ENCODE results near the gene GNAL.

Gene GNAL

GRCh38 chr18:11729556-11729955 is 40.5 kb downstream of the GNAL start:
- DNase-seq, result no peak

- peak; percentile 63 for DNase-seq
These were observed 44.0 kb downstream of the GNAL start for GRCh38 chr18:11733031-11733430.

GRCh38 chr18:11736656-11737055 is 47.6 kb downstream of the GNAL start:
- no peak for DNase-seq

DNA sequence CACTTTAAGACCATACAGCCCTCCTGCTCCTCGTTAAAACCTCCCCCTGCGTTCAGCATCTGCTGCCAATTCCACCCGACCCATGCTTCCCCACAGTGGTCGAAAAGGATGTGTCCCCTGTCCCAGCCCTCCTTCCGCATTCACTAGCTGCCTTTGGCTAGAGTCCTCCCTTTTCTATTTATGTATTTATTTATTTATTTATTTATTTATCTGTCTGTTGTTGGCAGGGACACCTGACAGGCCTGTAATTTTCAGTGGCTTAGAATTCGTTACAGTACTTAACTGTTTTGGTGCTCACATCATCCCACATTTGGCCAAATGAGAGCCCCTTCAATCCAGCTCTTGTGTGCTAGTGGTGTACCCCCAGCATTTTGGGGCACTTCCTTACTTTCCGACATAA is 50.8 kb downstream of the GNAL start:
- no peak for DNase-seq

DNA sequence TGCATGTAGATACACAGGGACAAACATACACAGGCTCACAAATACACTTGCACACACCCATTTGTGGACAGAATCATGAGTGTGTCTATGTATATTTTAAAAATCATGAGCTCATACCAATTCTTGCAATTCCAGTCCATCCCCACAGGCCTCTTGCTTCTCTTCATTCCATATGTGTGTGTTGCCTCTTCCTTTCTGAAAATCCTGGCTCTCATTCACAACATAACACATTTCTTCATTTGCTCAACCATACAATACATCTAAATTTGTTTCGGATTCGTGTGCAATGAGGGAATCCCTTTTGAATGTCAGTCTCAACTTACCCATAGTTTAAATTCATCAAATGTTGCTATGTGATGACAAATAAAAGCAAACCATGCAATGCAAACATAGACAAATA is 51.4 kb downstream of the GNAL start:
- DNase-seq, result no peak

DNA sequence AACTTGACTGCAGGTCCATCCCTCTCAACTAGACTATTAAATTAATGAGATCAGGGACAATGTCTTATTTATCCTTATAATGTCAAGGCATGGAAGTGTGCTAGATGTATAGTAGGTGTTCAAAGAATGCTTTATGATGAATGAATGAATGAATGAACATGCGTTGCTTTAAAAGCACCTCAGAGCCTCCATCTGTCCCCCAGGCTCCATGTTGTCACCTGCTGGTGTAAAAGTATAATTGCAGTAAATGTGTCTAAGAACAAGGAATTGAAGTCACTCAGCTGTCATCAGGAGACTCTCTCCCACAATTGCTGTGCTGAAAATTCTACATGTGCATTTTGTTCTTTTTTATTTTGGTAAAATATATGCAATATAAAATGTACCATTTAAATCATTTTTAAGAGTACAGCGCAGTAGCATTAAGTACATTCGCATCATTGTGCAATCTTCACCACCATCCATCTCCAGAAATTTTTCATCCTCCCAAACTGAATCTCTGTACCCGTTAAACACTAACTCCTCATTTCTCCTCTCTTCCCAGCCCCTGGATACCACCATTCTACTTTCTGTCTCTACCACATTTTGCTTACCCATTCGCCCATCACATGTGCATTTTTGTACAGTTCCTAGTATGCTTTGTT is 52.6 kb downstream of the GNAL start:
- no peak for DNase-seq

DNA sequence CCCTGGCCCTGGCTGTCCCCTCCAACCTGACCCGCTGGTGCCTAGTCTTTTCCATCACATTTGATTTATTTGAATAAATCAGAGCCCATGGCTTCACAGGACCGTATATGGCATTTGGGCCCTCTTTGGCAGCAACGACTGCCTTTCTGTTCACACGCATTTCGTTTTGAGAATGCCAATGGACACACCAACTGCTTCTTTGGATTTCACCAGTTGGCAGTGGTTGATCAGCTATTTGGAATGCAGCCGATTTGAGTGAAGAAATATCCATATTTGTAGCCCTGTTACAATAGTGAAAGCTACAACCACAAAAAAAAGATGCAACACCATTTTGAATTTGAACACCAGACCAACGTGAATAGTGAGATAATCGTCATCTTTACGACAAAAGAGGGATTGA is 56.5 kb downstream of the GNAL start:
- no peak for DNase-seq

DNA sequence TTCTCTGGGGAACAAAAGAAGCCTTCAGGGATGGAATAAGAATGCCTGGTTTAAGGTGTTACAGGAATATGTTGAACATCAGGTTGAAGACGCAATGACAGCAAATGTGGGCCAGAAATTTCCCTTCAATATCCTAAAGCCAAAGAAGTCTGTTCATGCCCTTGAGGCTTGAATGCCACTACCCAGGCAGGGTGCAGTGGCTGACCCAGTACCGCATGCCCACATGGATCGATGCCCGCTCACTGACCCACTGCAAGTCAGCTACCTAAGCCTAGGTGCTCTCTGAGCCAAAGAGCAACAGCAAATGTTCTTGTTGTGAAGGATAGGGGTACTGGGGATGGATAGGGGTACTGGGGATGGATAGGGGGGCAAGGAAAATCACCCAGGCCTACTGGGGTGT is 58.2 kb downstream of the GNAL start:
- DNase-seq, result no peak

- no peak for DNase-seq
These were observed 58.7 kb downstream of the GNAL start for GRCh38 chr18:11747731-11748130.

DNA sequence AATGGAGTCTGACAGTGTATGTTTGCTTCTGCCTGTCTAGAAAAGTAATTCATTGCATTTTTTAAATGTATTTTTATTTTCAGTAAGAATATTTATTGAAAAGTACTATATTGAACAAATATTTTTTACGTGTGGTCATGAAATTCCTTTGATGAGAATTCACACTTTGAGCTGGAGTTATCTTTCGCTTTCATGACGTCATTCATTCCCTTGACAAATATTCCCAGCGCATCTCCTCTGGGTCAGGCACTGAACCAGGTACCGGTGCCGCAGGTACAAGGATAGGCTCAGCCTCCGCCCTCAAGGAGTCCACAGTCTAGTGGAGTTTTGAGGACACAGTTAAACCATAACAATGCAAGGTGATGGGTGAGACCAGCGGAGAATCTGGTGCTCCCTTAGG is 60.2 kb downstream of the GNAL start:
- DNase-seq, result no peak

DNA sequence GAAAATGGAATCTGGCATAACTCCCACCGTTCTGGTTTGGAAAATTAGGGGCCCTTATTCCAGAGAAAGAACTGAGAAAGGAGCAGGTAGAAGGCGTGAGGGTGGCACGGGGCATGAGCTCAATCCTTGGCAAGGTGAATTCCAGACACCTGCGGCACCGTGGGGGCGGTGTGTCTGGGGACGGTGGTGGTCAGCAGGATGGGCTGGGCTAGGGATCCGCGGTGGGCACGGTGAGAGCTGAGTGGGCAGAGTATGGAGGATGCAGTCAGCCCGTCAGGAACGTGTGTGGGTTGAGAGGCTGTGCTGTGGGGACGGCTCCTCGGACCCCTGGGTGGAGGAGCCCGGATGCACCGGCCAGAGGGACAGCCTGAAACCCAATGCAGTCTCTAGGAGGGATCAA is 61.1 kb downstream of the GNAL start:
- no peak for DNase-seq

DNA sequence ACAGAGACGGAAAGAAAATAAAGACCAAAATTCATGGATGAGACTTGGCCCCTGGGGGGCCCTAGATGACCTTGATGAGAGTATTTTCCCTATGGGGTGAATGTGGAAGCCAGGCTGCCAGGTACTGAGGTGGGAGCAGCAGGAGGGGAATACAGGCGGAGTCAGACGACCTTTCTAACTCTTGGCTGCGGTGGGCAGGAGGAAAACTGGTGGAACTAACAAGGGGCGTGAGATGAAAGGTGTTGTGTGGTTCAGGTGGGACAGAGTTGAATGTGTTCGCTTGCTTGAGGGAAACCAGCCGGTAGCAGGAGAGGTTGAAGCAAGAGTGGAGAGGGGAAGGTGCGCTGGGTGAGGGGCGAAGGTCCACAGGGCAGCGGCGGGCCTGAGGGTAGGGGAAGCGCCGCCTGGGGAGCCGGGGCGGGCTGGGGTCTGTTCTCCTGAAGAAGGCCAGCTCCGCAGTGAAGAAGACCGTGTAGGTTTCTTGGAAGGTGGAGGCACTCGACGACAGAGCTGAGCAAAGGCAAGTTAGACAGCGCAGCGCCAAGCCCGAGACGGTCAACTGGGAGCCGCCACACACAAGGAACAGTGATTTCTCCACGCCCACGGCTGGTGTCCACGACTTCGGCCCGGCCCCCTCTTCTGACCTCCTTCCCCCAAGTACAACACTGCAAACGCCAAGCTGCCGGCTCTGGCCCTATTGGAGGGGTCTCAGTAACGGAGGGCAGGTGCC is 61.7 kb downstream of the GNAL start:
- DNase-seq, result no peak

DNA sequence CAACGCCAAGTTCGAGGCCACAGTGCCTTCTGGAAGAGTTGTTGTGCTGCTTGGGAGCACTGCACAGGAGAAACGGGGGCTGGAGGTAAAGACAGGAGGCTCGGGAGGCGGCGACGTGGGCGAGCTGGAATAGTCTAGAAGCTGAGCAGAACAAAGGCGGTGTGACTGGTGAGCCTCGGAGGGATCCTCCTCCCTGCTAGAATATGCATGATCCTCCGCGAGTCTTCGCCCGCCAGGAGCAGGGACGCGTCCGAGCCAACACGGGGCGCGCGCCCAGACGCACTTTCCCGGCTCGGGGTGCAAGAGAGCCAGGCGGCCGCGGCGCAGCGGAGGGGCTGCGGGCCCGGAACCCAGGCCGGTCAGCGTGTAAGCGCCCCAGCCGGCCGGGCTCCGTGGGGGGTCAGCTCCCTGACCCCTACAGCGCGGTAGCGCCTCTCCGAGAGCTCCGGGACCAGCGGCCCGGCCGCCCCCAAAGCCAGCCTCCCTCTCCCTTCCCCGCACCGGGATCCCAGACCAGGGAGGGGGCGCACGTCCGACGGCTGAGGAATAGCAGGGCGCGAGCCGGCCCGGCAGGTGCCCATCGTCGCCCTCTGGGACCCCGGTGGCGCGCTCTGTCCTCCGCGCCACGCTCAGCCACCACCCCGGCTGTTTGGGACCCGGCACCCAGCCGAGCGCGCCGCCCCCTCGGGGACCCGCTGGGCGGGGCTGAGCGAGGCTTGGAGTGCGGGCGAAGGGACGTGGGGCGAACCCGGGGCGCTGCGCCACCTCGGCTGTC is 62.5 kb downstream of the GNAL start:
- no peak for DNase-seq

DNA sequence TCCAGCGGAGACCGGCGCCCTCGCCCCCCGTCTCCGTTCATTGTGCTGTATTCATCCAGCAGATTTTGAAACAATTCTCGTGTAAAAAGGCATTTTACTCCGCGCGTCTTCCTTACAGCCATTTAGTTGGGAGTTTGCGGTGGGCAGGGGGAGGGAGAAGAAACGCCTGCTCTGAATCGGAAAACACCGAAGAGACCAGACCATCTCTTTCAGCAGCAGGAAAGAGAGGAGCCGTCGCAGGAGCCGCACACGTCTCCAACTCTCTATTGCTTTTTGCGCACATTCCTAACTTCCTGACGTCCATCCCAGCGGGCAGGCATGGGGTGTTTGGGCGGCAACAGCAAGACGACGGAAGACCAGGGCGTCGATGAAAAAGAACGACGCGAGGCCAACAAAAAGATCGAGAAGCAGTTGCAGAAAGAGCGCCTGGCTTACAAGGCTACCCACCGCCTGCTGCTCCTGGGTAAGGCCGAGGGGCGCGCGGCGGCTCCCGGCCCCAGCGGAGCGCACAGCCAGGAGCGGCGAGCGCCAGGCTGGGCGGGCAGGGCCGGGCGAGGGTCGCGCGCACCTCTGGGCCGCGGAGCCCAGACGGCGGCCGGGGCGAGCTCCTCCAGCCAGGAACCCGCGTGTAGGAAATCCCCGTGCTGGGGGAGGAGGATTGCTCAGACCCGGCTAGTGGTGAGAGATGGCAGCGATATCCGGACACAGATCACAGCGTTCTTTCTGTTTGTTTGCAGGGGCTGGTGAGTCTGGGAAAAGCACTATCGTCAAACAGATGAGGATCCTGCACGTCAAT is 63.2 kb downstream of the GNAL start:
- DNase-seq, result no peak

DNA sequence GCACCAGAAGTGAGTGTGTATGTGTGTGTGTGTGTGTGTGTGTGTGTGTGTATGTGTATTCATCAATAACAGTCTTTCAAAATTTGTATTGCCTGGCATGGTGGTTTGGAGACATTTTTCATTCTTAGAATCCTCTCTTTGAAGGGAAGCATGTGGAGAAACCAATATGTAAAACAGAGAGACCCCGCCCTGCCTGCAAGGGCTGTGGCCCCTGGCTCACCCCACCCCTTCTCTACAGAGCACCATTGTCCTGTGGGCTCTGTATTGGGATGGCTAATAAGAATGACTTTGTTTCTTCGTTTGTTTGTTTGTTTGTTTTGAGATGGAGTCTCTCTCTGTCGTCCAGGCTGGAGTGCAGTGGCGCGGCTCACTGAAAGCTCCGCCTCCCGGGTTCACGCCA is 65.9 kb downstream of the GNAL start:
- no peak for DNase-seq

DNA sequence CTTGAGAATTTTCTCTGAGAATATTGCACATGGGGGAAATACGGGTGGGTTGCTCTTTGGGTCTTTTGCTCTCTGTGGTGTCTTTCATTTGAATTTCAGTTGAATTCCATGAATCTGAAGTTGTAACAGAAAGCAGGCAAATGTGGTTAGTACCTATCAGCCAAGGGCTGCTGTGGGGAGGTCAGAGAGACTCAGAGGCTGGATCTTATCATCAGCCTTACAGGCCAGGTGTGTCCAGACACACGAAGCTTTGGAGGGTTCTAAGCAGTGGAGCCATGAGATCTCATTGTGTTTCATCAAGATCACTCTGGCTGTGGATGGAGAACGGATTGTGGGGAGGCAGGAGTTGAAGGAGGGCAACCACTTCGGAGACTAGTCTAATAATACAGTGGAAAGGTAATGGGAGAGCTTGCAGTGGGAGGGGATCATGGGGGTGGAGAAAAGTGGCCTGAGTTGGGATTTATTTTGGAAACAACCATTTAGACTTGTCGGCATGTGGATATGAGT is 68.1 kb downstream of the GNAL start:
- DNase-seq, result no peak

DNA sequence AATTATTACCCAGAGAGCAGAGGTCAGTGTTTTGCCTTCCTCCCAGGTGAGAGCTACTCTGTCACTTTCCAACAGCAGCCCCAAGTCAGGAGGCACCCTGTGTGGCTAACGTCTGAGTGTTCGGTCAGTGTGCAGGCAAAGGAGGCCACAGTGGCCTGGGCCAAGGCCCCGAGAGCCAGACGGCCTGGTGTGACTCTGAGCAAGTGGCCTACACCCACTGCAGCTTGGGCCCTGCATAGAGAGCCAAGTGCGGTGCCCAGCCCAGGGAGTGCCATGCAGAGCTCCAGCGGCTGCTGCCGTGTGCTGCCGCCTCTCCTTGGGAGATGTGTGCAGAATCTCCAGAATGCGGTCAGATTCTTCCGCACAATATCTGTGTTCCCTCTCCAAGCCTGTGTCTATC is 70.4 kb downstream of the GNAL start:
- no peak for DNase-seq

DNA sequence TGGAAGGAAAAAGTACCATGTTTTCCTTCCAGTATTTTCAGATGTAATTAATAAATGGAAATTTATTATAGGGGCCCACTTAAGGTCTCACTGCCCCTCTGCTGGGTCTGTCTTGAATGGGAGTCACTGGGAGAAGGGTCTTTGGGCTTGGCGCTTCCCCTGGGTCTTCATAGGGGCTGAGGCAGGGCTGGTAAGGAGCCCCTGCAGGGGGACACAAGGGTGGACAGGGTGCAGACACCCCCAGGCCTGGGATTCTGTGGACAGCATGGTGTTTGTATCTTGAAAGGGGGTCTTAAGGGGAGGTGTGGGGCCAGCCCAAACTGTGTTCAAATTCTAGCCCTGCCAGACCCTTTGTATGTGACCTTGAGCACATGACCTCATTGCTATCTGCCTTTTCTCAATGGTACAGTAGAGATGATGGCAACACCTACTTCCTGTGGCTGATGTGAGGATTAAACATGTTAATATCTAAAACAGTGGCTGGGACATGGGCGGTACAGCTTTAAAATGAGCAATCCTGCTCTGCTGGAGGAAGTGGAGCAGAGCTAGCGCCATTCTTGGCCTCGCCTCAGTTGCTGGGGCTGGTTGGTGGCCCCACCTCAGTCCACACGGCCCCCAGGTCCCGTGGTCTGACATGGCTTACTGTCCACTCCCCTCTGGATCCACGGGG is 71.6 kb downstream of the GNAL start:
- no peak for DNase-seq

- no peak for DNase-seq
These were observed 72.5 kb downstream of the GNAL start for GRCh38 chr18:11761553-11761952.

GRCh38 chr18:11762429-11762828 is 73.4 kb downstream of the GNAL start:
- no peak for DNase-seq

DNA sequence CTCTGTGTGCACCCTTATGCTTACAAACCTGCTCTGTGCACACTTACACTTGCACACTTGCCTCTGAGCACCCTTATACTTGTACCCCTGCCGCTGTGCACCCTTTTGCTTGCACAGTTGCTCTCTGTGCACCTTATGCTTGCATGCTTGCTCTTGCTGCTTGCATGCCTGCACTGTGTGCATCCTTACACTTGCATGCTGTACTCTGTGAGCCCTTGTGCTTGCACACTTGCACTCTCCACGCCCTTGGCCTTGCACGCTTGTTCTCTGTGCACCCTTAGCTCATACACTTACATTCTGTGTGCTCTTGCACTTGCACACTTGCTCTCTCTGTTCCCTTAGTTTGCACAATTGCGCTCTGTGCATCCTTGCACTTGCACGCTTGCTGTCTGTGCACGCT is 78.3 kb downstream of the GNAL start:
- DNase-seq, result no peak

DNA sequence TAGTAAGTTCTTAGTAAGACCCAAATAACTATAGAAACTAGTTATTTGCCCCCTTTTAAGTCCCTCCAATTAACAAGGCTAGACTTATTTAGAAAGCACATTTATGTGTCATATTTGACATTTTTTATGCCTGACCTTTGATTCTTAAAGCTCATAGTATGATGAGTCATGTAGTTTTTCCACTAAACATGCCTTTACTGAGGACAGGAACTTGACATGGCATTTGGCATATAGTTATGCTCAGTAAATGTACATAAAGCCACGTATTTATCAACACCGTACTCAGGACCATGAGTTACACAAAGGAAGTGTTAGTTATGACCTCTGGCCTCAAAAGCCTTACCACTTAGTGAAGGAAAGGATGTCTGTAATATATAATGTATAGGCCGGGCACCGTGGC is 78.9 kb downstream of the GNAL start:
- DNase-seq, result no peak
